Glutamatergic neuron (in vitro differentiated cells): Measurements from ENCODE around the gene TIMM44. TPM values are rescaled to one million over a fixed set of nuclear protein-coding genes. Genes with fewer than 3 reads are reported as not detected.

Experiments
- DNase-seq: peaks from one replicate; pipeline ENCODE4 v3.0.0; 2022
- H3K27ac Mint-ChIP-seq: one replicate; pipeline ENCODE4 v1.8.0; 2020; ENCODE audit warnings: mild to moderate bottlenecking, mixed read lengths, inconsistent platforms; ENCODE audit not compliant: unreplicated experiment
- H3K27me3 Mint-ChIP-seq: one replicate; pipeline ENCODE4 v1.8.0; 2020; ENCODE audit warnings: mild to moderate bottlenecking, moderate library complexity, mixed read lengths, inconsistent platforms; ENCODE audit not compliant: unreplicated experiment
- H3K36me3 Mint-ChIP-seq: one replicate; pipeline ENCODE4 v1.8.0; 2020; ENCODE audit warnings: mild to moderate bottlenecking, mixed read lengths, inconsistent platforms; ENCODE audit not compliant: unreplicated experiment
- H3K4me1 Mint-ChIP-seq: one replicate; pipeline ENCODE4 v1.8.0; 2020; ENCODE audit warnings: mild to moderate bottlenecking, low read depth, mixed read lengths, inconsistent platforms; ENCODE audit not compliant: unreplicated experiment
- H3K4me3 Mint-ChIP-seq: one replicate; pipeline ENCODE4 v1.8.0; 2020; ENCODE audit warnings: mild to moderate bottlenecking, mixed read lengths, inconsistent platforms; ENCODE audit not compliant: unreplicated experiment
- H3K9me3 Mint-ChIP-seq: one replicate; pipeline ENCODE4 v1.8.0; 2020; ENCODE audit warnings: mild to moderate bottlenecking, moderate library complexity, mixed read lengths, inconsistent platforms; ENCODE audit not compliant: unreplicated experiment
- CTCF ChIP-seq: fragments of 200-600 bp; sonication (generic); IDR thresholded peaks from one replicate; pipeline ENCODE4 v1.5.0; 2021; ENCODE audit not compliant: partially characterized antibody, unreplicated experiment
- long read RNA-seq: library from polyadenylated mRNA; unstranded; transcript quantifications from one replicate; pipeline ENCODE4 v2.0.0, GENCODE V29; 2020; ENCODE audit not compliant: unreplicated experiment
- total RNA-seq: library from RNA; stranded (reverse); fragmentation: NEBNext Ultra II Directional; extraction: Animal tissue kit (Norgen Biotek cat#: 25700); gene quantifications from one replicate; pipeline ENCODE4 v1.2.1, GENCODE V29; 2021; ENCODE audit not compliant: unreplicated experiment

The TIMM44 gene, protein sequence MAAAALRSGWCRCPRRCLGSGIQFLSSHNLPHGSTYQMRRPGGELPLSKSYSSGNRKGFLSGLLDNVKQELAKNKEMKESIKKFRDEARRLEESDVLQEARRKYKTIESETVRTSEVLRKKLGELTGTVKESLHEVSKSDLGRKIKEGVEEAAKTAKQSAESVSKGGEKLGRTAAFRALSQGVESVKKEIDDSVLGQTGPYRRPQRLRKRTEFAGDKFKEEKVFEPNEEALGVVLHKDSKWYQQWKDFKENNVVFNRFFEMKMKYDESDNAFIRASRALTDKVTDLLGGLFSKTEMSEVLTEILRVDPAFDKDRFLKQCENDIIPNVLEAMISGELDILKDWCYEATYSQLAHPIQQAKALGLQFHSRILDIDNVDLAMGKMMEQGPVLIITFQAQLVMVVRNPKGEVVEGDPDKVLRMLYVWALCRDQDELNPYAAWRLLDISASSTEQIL
- 109 TPM for total RNA-seq
- long read RNA-seq, transcript TIMM44-201 (13 exons, 2,075 nt): major isoform, 29 of 40 reads
- long read RNA-seq, partial matches to known transcripts: 5 of 40 reads
- long read RNA-seq, other reads (novel, unspliced or antisense): 5 of 40 reads

DNA sequence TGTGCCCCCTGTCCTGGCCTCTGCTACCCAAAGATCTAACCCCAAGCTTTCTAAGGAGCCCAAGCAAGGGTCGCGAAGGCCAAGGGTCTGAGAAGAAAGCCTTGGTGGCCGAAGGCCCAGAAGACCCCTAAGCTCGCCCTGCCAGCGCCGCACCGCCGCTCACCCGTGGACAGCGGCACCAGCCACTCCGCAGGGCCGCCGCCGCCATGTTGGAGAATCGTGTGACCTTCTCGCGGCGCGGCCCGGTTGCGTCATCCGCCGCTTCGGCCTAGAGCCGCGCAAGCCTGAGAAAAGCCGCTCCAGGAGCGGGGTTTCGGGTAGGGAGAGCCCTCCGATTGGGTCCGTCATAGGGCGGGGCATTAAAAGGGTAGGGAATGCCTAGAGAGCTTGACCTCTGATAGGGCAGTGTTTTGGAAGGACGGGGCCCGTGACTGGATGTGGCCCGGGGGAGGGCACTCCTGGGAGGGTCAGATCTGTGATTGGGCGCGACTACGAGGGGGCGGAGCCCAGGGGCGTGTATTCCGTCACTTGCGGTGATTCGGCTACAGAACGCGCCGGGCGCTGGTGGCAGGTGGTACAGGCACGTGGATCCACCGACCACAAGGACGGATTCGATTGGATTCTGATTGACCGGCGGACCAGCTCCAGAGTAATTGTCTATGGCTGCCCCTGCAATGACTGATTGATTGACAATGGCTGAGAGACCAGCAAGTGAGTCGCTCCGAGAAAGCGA is at the start of gene TIMM44:
TIMM44 (minus strand) TSS at position 223 of the 733 bp plus-strand sequence; CDS start at position 208, 15 bp downstream.
- Mint-ChIP-seq H3K27me3 (peaks cover 14% of the 10 kb centered on the region), H3K4me1 (peaks cover 10% of the 10 kb centered on the region), H3K27ac (peak within 1 kb of the TSS; percentile 100), H3K36me3 (no peaks in the 10 kb centered on the region), H3K9me3 (peaks cover 19% of the 10 kb centered on the region), H3K4me3 (peak within 1 kb of the TSS; percentile 97)
- TF ChIP-seq CTCF: no peak
- peak; percentile 99 for DNase-seq

GRCh38 chr19:7992575-7992974 is 49.1 kb upstream of the TIMM44 start:
- TF ChIP-seq CTCF: no peak
- Mint-ChIP-seq H3K27ac (no peak overlapping the region), H3K4me1 (peaks cover 42% of the 10 kb centered on the region), H3K36me3 (peaks cover 14% of the 10 kb centered on the region), H3K27me3 (peaks cover 5% of the 10 kb centered on the region), H3K9me3 (peaks cover 9% of the 10 kb centered on the region), H3K4me3 (no peak overlapping the region)
- no peak for DNase-seq

- Mint-ChIP-seq H3K36me3 (peaks cover 14% of the 10 kb centered on the region), H3K4me1 (peaks cover 39% of the 10 kb centered on the region), H3K27ac (peak overlapping the region; percentile 28), H3K4me3 (no peak overlapping the region), H3K27me3 (peaks cover 4% of the 10 kb centered on the region), H3K9me3 (peaks cover 14% of the 10 kb centered on the region)
- TF ChIP-seq CTCF: no peak
- no peak for DNase-seq
These were observed 45.7 kb upstream of the TIMM44 start for GRCh38 chr19:7989071-7989575.

- DNase-seq: no peak
- Mint-ChIP-seq H3K36me3 (peaks cover 14% of the 10 kb centered on the region), H3K9me3 (peaks cover 13% of the 10 kb centered on the region), H3K27ac (peak overlapping the region; percentile 62), H3K4me3 (peak overlapping the region; percentile 57), H3K27me3 (peaks cover 4% of the 10 kb centered on the region), H3K4me1 (peaks cover 38% of the 10 kb centered on the region)
- TF ChIP-seq CTCF: no peak
These were observed 44.8 kb upstream of the TIMM44 start for GRCh38 chr19:7988307-7988706.
